ENCODE results near the gene NGEF. TPM values are rescaled to one million over a fixed set of nuclear protein-coding genes. Genes with fewer than 3 reads are reported as not detected.

The NGEF gene
- total and polyA plus RNA-seq, 2 donors from 2014 or later, result 4.8 to 5.3 TPM

DNA sequence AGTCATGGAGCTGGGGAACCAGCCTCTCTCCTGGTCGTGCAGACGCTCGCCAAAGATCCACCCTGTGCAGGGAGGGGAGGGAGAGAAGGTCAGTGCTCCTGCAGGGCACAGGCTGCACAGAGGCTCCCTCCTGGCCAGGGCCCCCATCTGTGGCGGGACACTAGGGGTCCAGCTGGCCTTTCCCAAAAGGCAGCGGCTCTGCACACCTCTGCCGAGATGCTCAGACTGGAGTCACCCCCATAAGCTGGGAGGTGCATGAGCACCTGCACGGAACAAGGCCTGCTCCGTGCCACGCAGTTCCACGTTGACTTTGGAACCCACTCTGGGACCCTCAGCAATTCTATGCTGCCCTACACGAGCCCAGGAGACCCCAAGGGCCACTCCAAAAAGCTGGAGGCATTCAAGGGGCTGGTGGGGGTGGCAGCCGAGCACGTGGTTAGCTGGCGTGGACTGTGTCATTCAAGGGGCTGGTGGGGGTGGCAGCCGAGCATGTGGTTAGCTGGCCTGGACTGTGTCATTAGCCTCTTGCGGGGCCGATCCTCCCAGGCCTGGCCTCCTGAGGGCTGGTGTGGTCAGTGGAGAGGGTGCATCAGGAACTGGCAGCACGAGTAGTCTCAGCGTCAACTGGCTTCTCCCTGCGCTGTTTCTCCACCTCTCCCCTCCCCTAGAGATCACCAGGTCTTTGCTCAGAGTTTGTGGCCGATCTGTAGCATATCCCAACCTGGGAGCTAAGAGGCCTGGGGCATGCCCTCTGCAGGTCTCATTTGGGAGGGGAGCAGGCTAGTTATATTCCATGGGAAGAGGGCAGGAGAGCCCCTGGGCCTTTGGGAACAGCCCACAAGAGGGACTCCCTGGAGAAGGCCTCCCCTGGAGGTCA is 133.2 kb downstream of the NGEF start:
- Histone ChIP-seq H3K4me3 (ENCODE audit: low read length in 3 of 3) (no peak overlapping the region), H3K4me1 (ENCODE audit: control insufficient read depth in 2 of 3, insufficient read depth in 2 of 3, low read depth in 1 of 3, low read length in 3 of 3) (peaks cover 0 to 2% (median 0%) of the 10 kb centered on the region in 3 donors), H3K9ac (ENCODE audit: low read length in 3 of 3) (no peak overlapping the region), H3K36me3 (ENCODE audit: control insufficient read depth in 2 of 3, insufficient read depth in 3 of 3, low read length in 3 of 3) (no peaks in the 10 kb centered on the region), H3K27ac (ENCODE audit: low read depth in 2 of 2, low read length in 2 of 2) (no peak overlapping the region), H3K9me3 (ENCODE audit: control insufficient read depth in 2 of 3, insufficient read depth in 1 of 3, low read length in 3 of 3) (no peaks in the 10 kb centered on the region), H3K27me3 (ENCODE audit: control insufficient read depth, insufficient read depth, low read length) (no peaks in the 10 kb centered on the region)
- no peak for FAIRE-seq
- peak in 1 of 5 donors; percentile 62 for DNase-seq
- intact Hi-C loops (cut with DNase I), result no loop called here
- TF ChIP-seq, protein P1, sequence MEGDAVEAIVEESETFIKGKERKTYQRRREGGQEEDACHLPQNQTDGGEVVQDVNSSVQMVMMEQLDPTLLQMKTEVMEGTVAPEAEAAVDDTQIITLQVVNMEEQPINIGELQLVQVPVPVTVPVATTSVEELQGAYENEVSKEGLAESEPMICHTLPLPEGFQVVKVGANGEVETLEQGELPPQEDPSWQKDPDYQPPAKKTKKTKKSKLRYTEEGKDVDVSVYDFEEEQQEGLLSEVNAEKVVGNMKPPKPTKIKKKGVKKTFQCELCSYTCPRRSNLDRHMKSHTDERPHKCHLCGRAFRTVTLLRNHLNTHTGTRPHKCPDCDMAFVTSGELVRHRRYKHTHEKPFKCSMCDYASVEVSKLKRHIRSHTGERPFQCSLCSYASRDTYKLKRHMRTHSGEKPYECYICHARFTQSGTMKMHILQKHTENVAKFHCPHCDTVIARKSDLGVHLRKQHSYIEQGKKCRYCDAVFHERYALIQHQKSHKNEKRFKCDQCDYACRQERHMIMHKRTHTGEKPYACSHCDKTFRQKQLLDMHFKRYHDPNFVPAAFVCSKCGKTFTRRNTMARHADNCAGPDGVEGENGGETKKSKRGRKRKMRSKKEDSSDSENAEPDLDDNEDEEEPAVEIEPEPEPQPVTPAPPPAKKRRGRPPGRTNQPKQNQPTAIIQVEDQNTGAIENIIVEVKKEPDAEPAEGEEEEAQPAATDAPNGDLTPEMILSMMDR (IDR thresholded peaks at IDR 0.05; ENCODE audit: borderline replicate concordance, extremely low read depth, insufficient read depth), result no peak

DNA sequence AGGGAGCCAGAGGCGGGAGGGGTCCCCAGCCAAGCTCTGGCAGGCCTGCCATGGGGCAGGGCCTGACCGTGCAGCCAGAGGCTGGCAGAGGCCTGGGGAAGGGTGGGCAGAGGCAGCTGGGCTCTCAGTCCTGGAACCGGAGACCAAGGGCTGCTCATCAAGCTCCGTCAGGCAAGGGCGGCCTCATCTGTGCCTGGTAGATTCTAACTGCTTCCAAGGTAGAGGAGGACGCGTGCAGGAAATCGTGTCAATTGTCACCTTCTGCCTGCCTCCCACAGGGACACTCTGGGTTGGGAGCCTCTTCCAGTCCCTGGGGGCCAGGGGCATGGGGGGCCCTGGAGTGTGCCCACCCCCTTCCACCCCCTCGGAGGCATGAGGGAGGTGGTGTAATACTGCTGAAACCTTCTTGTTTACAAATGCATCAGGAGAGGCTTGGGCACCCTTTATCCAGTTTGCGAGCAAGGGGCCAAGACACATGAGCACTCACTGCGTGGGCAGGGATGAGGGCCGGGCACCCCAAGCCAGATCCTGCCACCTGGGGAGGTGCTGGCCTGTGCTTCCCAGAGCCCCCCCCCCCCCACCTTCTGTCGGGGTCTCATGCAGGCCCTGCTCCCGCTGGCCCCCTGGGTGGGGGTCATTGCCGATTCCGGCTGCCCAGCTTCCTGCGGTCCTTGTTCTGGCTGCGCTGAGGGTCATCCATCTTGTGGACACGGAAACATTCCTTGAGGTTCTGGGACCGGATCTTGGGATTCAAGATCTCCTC is 134.0 kb downstream of the NGEF start:
- DNase-seq, result peak in 2 of 5 donors; percentile 48 to 61
- Histone ChIP-seq H3K27ac (ENCODE audit: low read depth in 2 of 2, low read length in 2 of 2) (no peak overlapping the region), H3K36me3 (ENCODE audit: control insufficient read depth in 2 of 3, insufficient read depth in 3 of 3, low read length in 3 of 3) (no peaks in the 10 kb centered on the region), H3K9ac (ENCODE audit: low read length in 3 of 3) (no peak overlapping the region), H3K9me3 (ENCODE audit: control insufficient read depth in 2 of 3, insufficient read depth in 1 of 3, low read length in 3 of 3) (no peaks in the 10 kb centered on the region), H3K4me3 (ENCODE audit: low read length in 3 of 3) (no peak overlapping the region), H3K4me1 (ENCODE audit: control insufficient read depth in 2 of 3, insufficient read depth in 2 of 3, low read depth in 1 of 3, low read length in 3 of 3) (peaks cover 0 to 2% (median 0%) of the 10 kb centered on the region in 3 donors), H3K27me3 (ENCODE audit: control insufficient read depth, insufficient read depth, low read length) (no peaks in the 10 kb centered on the region)
- intact Hi-C loops (cut with DNase I), result no loop called here
- FAIRE-seq, result no peak
- TF ChIP-seq, protein P1 (IDR thresholded peaks at IDR 0.05; ENCODE audit: borderline replicate concordance, extremely low read depth, insufficient read depth), result no peak

DNA sequence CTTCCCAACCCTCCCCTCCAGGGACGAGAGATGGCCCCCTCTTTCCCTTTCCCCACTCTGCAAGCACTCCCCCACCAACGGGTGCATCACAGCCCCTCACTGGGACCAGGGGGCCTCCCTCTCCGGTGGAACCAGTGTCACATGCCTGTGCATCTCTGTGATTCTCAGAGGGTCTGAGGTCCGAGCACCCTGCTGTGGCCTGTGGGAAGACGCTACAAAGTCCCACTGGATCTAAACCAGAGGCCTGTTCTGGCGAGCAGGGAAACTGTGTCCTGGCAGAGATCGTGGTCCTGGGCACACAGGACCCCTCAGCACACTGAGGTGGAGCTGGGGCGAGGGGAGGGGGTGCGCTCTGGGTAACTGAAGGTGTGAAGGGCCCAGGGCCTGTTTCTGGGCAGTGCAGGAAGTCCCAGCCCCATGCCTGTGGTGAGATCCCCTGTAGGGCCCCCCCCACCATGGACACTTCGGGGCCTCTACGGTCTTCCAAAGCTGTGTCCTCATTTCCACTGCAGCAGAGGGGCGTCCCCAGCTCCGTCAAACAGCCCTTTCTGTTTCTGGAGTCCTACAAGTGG is 135.0 kb downstream of the NGEF start:
- intact Hi-C loops (cut with DNase I), result no loop called here

More for the DNA sequence above, 135.0 kb downstream of the NGEF start:
- H3K9me3 ChIP-seq (ENCODE audit: control insufficient read depth in 2 of 3, insufficient read depth in 1 of 3, low read length in 3 of 3), result no peaks in the 10 kb centered on the region
- no peaks in the 10 kb centered on the region for H3K27me3 ChIP-seq (ENCODE audit: control insufficient read depth, insufficient read depth, low read length)
- H3K27ac ChIP-seq (ENCODE audit: low read depth in 2 of 2, low read length in 2 of 2), result no peak overlapping the region
- DNase-seq (peak in 2 of 5 donors; percentile 33 to 70), FAIRE-seq (no peak)
- H3K9ac ChIP-seq (ENCODE audit: low read length in 3 of 3), result no peak overlapping the region
- H3K36me3 ChIP-seq (ENCODE audit: control insufficient read depth in 2 of 3, insufficient read depth in 3 of 3, low read length in 3 of 3), result no peaks in the 10 kb centered on the region
- peaks cover 0 to 2% (median 0%) of the 10 kb centered on the region in 3 donors for H3K4me1 ChIP-seq (ENCODE audit: control insufficient read depth in 2 of 3, insufficient read depth in 2 of 3, low read depth in 1 of 3, low read length in 3 of 3)
- TF ChIP-seq, protein P1 (IDR thresholded peaks at IDR 0.05; ENCODE audit: borderline replicate concordance, extremely low read depth, insufficient read depth), result no peak
- no peak overlapping the region for H3K4me3 ChIP-seq (ENCODE audit: low read length in 3 of 3)
